ENCODE results near the gene CXorf38.

DNA sequence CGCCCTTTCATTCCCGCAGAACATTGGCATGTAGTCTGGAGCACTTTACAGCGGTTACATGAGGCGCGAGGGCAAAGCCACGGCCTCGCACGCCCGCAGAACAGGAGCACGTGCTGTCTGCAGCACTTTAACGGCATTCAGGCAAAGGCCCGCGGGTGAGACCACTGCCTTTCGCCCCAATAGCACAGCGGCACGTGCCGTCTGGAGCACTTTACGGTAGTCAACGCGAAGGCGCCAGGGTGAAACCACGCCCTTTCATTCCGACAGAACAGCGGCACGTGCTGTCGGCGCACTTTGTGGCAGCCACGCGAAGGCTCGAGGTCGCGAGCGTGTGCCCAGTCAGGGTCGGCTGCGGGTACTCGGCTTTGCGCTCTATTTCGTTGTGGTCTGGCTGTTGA lies 24.2 kb downstream of the CXorf38 start, which contains the start of gene MPC1L:
- TF ChIP-seq, protein P1, sequence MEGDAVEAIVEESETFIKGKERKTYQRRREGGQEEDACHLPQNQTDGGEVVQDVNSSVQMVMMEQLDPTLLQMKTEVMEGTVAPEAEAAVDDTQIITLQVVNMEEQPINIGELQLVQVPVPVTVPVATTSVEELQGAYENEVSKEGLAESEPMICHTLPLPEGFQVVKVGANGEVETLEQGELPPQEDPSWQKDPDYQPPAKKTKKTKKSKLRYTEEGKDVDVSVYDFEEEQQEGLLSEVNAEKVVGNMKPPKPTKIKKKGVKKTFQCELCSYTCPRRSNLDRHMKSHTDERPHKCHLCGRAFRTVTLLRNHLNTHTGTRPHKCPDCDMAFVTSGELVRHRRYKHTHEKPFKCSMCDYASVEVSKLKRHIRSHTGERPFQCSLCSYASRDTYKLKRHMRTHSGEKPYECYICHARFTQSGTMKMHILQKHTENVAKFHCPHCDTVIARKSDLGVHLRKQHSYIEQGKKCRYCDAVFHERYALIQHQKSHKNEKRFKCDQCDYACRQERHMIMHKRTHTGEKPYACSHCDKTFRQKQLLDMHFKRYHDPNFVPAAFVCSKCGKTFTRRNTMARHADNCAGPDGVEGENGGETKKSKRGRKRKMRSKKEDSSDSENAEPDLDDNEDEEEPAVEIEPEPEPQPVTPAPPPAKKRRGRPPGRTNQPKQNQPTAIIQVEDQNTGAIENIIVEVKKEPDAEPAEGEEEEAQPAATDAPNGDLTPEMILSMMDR (conservative IDR thresholded peaks at IDR 0.05 in 1 of 2, IDR thresholded peaks at IDR 0.05 in 1 of 2; ENCODE audit: extremely low read depth in 1 of 2, insufficient read depth in 1 of 2, low read depth in 1 of 2, low read length in 2 of 2) = no peak
- TF ChIP-seq EZH2 (IDR thresholded peaks at IDR 0.05; ENCODE audit: borderline replicate concordance, low read length) = no peak
